ENCODE results near the gene OGDH. TPM values are rescaled to one million over a fixed set of nuclear protein-coding genes. Genes with fewer than 3 reads are reported as not detected.

Gene OGDH
- total and polyA plus RNA-seq, 2 of the 13 experiments (the other 11 are each of a cell fraction or from before 2014, with no cell fraction given): 17.4 to 25.4 TPM

GRCh38 chr7:44707558-44708230, 101.3 kb downstream of the OGDH start:
- H2AFZ ChIP-seq (ENCODE audit: low read length): no peak overlapping the region
- CTCF ChIA-PET (ENCODE audit: low intra/inter-chr PET ratio, low total read pairs): no interaction called here
- FAIRE-seq: no peak

DNA sequence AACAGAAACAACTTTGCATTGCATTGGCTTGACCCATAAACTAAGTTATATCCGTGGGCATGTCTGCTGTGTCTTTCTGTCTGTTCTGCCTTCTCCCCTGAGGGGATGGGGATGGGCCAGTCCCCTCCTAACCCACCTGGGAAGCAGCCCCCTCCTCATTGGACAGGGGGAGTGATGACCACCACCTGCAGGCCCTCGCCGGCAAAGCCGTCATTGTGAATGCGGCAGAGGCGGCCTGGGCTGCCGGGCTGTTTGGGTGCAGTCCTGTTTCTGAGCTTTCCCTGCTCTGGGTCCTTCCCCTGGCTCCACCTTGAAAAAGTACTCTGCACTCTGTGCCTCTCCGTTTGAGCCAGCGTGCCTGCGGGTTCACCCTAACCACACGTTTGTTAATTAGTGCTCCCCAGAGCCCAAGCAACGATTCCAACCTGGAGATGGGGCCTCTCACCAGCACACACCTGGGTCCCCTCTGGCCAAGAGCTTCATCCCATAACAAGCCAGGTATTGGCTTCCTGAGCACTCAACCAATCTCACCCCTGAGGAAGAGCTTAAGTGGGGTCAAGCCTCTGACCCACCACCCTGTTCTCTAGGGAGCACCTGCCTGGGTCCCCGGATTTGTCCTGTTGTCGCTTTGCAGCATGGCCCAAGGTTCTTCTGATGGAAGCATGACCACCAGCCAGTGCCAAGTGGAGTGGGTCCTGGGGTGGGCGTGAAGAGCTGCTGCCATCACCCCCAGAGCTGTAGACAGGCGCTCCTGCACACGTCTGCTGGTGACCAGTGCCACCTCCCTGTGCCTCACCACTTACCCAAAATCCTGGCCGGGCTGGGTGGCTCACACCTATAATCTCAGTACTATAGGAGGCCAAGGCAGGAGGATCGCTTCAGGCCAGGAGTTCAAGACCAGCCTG, 102.8 kb downstream of the OGDH start:
- Histone ChIP-seq H3K9ac (ENCODE audit: insufficient read depth, low read depth, low read length) (no peak overlapping the region), H2AFZ (ENCODE audit: low read length) (no peak overlapping the region), H3K79me2 (ENCODE audit: insufficient read depth, low read length) (no peaks in the 10 kb centered on the region), H3K9me3 (ENCODE audit: low read length) (no peaks in the 10 kb centered on the region), H3K27me3 (ENCODE audit: control insufficient read depth in 1 of 2, insufficient read depth in 2 of 2, low read length in 2 of 2) (no peaks in the 10 kb centered on the region), H3K36me3 (replicated peaks in 1 of 2; ENCODE audit: control insufficient read depth in 1 of 2, insufficient read depth in 2 of 2, low read length in 2 of 2) (peaks cover 4 to 12% of the 10 kb centered on the region in 2 experiments; a peak in 2 of 5 replicates), H3K4me3 (replicated peaks in 1 of 3; ENCODE audit: insufficient read depth in 1 of 3, low read depth in 2 of 3, low read length in 3 of 3) (no peak overlapping the region), H3K27ac (ENCODE audit: extremely low read length, insufficient read depth, low read length) (no peak overlapping the region), H3K4me2 (ENCODE audit: low read depth, low read length) (no peak overlapping the region), H4K20me1 (ENCODE audit: insufficient read depth, low read length) (no peaks in the 10 kb centered on the region), H3K4me1 (ENCODE audit: insufficient read depth, low read length) (peaks cover 38% of the 10 kb centered on the region)
- intact Hi-C loops (cut with micrococcal nuclease; ENCODE audit: unreplicated experiment): no loop called here
- in situ Hi-C loops (cut with HindIII; ENCODE audit: extremely low pct_ligation_motif_present, low pct_unique_long_range_greater_than_20kb): no loop called here
- ChIA-PET POLR2A (interaction anchor here (1.0 to 1.2 kb wide), 2 partner anchors 31 to 127 kb away, joined by 3 read pairs; partner anchors contain the start of gene TMED4), CTCF (ENCODE audit: low intra/inter-chr PET ratio, low total read pairs) (no interaction called here)
- FAIRE-seq (no peak), DNase-seq (ENCODE audit: low spot score) (no peak), ATAC-seq (no peak)
- no TSS peak for BruUV-seq (replicated peaks)
- TF ChIP-seq ZNF225 (CRISPR knock-in tag; IDR thresholded peaks at IDR 0.05) (no peak), ZNF678 (CRISPR knock-in tag; IDR thresholded peaks at IDR 0.05) (no peak), RBM22 (optimal IDR thresholded peaks at IDR 0.05; ENCODE audit: low read length) (peak; percentile 14), HNRNPLL (IDR thresholded peaks at IDR 0.05; ENCODE audit: low read depth, low read length, poor library complexity, severe bottlenecking) (no peak), ZNF234 (CRISPR knock-in tag; conservative IDR thresholded peaks at IDR 0.05) (no peak)
- TF ChIP-seq, protein P1, sequence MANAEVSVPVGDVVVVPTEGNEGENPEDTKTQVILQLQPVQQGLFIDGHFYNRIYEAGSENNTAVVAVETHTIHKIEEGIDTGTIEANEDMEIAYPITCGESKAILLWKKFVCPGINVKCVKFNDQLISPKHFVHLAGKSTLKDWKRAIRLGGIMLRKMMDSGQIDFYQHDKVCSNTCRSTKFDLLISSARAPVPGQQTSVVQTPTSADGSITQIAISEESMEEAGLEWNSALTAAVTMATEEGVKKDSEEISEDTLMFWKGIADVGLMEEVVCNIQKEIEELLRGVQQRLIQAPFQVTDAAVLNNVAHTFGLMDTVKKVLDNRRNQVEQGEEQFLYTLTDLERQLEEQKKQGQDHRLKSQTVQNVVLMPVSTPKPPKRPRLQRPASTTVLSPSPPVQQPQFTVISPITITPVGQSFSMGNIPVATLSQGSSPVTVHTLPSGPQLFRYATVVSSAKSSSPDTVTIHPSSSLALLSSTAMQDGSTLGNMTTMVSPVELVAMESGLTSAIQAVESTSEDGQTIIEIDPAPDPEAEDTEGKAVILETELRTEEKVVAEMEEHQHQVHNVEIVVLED (CRISPR knock-in tag; IDR thresholded peaks at IDR 0.05; ENCODE audit: borderline replicate concordance): no peak
- 90% methylated on average over 12 of the region's 19 CpGs for WGBS (ENCODE audit: low lambda C conversion rate)

More at GRCh38 chr7:44707558-44708230, 101.3 kb downstream of the OGDH start:
- ATAC-seq (no peak), DNase-seq (ENCODE audit: low spot score) (no peak)
- in situ Hi-C loops (cut with HindIII; ENCODE audit: extremely low pct_ligation_motif_present, low pct_unique_long_range_greater_than_20kb) (no loop called here), intact Hi-C loops (cut with micrococcal nuclease; ENCODE audit: unreplicated experiment) (no loop called here)
- Histone ChIP-seq H3K4me1 (ENCODE audit: insufficient read depth, low read length) (peaks cover 27% of the 10 kb centered on the region), H3K9me3 (ENCODE audit: low read length) (no peaks in the 10 kb centered on the region), H3K4me3 (replicated peaks in 1 of 3; ENCODE audit: insufficient read depth in 1 of 3, low read depth in 2 of 3, low read length in 3 of 3) (no peak overlapping the region), H3K4me2 (ENCODE audit: low read depth, low read length) (no peak overlapping the region), H3K9ac (ENCODE audit: insufficient read depth, low read depth, low read length) (no peak overlapping the region), H3K36me3 (replicated peaks in 1 of 2; ENCODE audit: control insufficient read depth in 1 of 2, insufficient read depth in 2 of 2, low read length in 2 of 2) (peaks cover 4 to 12% of the 10 kb centered on the region in 2 experiments; a peak in 2 of 5 replicates), H4K20me1 (ENCODE audit: insufficient read depth, low read length) (no peaks in the 10 kb centered on the region), H3K27me3 (ENCODE audit: control insufficient read depth in 1 of 2, insufficient read depth in 2 of 2, low read length in 2 of 2) (no peaks in the 10 kb centered on the region), H3K79me2 (ENCODE audit: insufficient read depth, low read length) (no peaks in the 10 kb centered on the region), H3K27ac (ENCODE audit: extremely low read length, insufficient read depth, low read length) (no peak overlapping the region)
- POLR2A ChIA-PET: no interaction called here
- TF ChIP-seq TRIM24 (CRISPR knock-in tag; IDR thresholded peaks at IDR 0.05) (no peak), ZNF317 (CRISPR knock-in tag; IDR thresholded peaks at IDR 0.05) (no peak), BRCA1 (CRISPR knock-in tag; IDR thresholded peaks at IDR 0.05) (no peak), ZNF263 (CRISPR knock-in tag; IDR thresholded peaks at IDR 0.05) (no peak), CHD4 (IDR thresholded peaks at IDR 0.05; ENCODE audit: borderline replicate concordance, low read length) (no peak), RCOR2 (CRISPR knock-in tag; IDR thresholded peaks at IDR 0.05) (no peak)
- TF ChIP-seq, protein P2, sequence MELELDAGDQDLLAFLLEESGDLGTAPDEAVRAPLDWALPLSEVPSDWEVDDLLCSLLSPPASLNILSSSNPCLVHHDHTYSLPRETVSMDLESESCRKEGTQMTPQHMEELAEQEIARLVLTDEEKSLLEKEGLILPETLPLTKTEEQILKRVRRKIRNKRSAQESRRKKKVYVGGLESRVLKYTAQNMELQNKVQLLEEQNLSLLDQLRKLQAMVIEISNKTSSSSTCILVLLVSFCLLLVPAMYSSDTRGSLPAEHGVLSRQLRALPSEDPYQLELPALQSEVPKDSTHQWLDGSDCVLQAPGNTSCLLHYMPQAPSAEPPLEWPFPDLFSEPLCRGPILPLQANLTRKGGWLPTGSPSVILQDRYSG (CRISPR knock-in tag; IDR thresholded peaks at IDR 0.05): no peak
- BruUV-seq (replicated peaks): no TSS peak
- 98% methylated on average over 14 of the region's 21 CpGs for WGBS (ENCODE audit: low lambda C conversion rate)
